HepG2 (cell line): ENCODE measurements around the gene CITED2. TPM values are rescaled to one million over a fixed set of nuclear protein-coding genes. Genes with fewer than 3 reads are reported as not detected.

Experiments
- ARID2 ChIP-seq: sonication (generic); formaldehyde crosslinking; IDR thresholded peaks from 2 replicates; pipeline ENCODE4 v1.8.1; 2022; ENCODE audit warnings: mild to moderate bottlenecking, missing genetic modification reagents, borderline replicate concordance
- BCL3 ChIP-seq: sonication (generic); formaldehyde crosslinking; IDR thresholded peaks from 2 replicates; pipeline ENCODE4 v1.5.1; 2020; ENCODE audit warnings: mild to moderate bottlenecking, missing genetic modification reagents, moderate library complexity
- BRD4 ChIP-seq: sonication (generic); formaldehyde crosslinking; IDR thresholded peaks from 2 replicates; pipeline ENCODE4 v1.4.0; 2020; ENCODE audit warnings: missing genetic modification reagents
- HIVEP1 ChIP-seq: sonication (generic); formaldehyde crosslinking; IDR thresholded peaks from 2 replicates; pipeline ENCODE4 v1.4.0; 2020; ENCODE audit warnings: mild to moderate bottlenecking, missing genetic modification reagents
- HMG20B ChIP-seq: conservative IDR thresholded peaks from 2 replicates; pipeline ENCODE4 v1.6.1; 2016; ENCODE audit warnings: missing genetic modification reagents, missing compliant biosample characterization
- HMGA1 ChIP-seq: sonication (generic); formaldehyde crosslinking; conservative IDR thresholded peaks from 2 replicates; pipeline ENCODE4 v1.4.0; 2020; ENCODE audit warnings: missing genetic modification reagents
- PAF1 ChIP-seq: IDR thresholded peaks from 2 replicates; pipeline ENCODE4 v1.6.1; 2016; ENCODE audit warnings: missing genetic modification reagents, missing compliant biosample characterization
- REL ChIP-seq: sonication (generic); formaldehyde crosslinking; conservative IDR thresholded peaks from 2 replicates; pipeline ENCODE4 v1.8.0; 2022; ENCODE audit warnings: mild to moderate bottlenecking, missing genetic modification reagents, moderate library complexity
- ZFP41 ChIP-seq: sonication (generic); formaldehyde crosslinking; IDR thresholded peaks from 2 replicates; pipeline ENCODE4 v1.4.0; 2020; ENCODE audit warnings: mild to moderate bottlenecking, missing genetic modification reagents, borderline replicate concordance
- ZNF274 ChIP-seq: sonication (generic); formaldehyde crosslinking; IDR thresholded peaks from 2 replicates; pipeline ENCODE4 v1.5.1; 2020; ENCODE audit warnings: mild to moderate bottlenecking, missing genetic modification reagents
- polyA plus RNA-seq, 8 experiments: library from polyadenylated mRNA; depleted of rRNA in 3 of 8; stranded (reverse) in 7 of 8; unstranded in 1 of 8; fragments of >200 nt; fragmentation: Illumina TruSeq in 4 of 8; extraction: Trizol in 4 of 8; gene quantifications; 2 replicates each; pipeline versions ENCODE4 v1.2.1 to v1.2.3, GENCODE V29; 2011 to 2016; ENCODE audit warnings: low read depth in 4 of 8, missing spikeins in 1 of 8, mixed read lengths in 1 of 8; ENCODE audit not compliant: insufficient read depth in 1 of 8
- total RNA-seq, 5 experiments: library from RNA; depleted of rRNA; stranded (reverse); fragments of >200 nt; fragmentation: Illumina TruSeq; extraction: Trizol; gene quantifications; 2 replicates each; pipeline ENCODE4 v1.2.3, GENCODE V29; 2016; ENCODE audit warnings: low read depth in 1 of 5
- TF ChIP-seq, protein P1 (sequence below): sonication (generic); IDR thresholded peaks from 2 replicates; pipeline ENCODE4 v1.6.1; 2016; ENCODE audit warnings: low read depth, borderline replicate concordance
- TF ChIP-seq, protein P2 (sequence below): sonication (generic); formaldehyde crosslinking; IDR thresholded peaks from 2 replicates; pipeline ENCODE4 v1.4.0; 2020; ENCODE audit warnings: missing genetic modification reagents
- TF ChIP-seq, protein P3 (sequence below): sonication (generic); formaldehyde crosslinking; IDR thresholded peaks from 2 replicates; pipeline ENCODE4 v1.9.0; 2021; ENCODE audit warnings: missing genetic modification reagents, mild to moderate bottlenecking, borderline replicate concordance
- TF ChIP-seq, protein P4 (sequence below): sonication (generic); formaldehyde crosslinking; IDR thresholded peaks from 2 replicates; pipeline ENCODE4 v1.4.0; 2020; ENCODE audit warnings: missing genetic modification reagents, borderline replicate concordance

CITED2 gene
- total and polyA plus RNA-seq, 2 of the 13 experiments (the other 11 are each of a cell fraction or from before 2014, with no cell fraction given) = 17.6 to 57.2 TPM

DNA sequence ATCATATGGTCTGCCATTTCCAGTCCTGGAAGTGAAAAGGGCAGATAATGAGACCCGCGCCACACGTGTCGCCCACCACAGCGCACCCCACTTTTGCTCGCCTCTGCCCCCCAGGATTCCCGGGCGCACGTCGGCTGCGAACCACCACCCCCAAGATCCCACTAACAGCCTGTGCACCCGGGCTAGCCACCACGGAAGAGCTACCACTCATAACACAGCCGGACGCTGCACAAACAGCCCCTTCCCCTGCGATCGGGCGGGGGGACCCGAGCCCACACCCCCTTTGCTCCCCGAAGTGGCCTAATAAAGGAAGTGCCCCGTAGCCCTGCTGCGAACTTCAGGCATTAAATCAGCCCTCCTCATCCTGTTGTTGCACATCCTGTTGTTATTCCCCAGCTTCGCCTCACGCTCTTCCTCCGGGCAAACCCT lies 506 bp downstream of the CITED2 start (continued):
- TF ChIP-seq, protein P1, sequence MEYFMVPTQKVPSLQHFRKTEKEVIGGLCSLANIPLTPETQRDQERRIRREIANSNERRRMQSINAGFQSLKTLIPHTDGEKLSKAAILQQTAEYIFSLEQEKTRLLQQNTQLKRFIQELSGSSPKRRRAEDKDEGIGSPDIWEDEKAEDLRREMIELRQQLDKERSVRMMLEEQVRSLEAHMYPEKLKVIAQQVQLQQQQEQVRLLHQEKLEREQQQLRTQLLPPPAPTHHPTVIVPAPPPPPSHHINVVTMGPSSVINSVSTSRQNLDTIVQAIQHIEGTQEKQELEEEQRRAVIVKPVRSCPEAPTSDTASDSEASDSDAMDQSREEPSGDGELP = no peak
- TF ChIP-seq BCL3 (CRISPR knock-in tag) (0 out of 2 replicates have a peak, but pooled peaks have one; percentile 11), ZFP41 (CRISPR knock-in tag) (no peak), HMG20B (CRISPR knock-in tag) (no peak), HIVEP1 (CRISPR knock-in tag) (no peak), BRD4 (CRISPR knock-in tag) (no peak), ARID2 (CRISPR knock-in tag) (no peak), HMGA1 (CRISPR knock-in tag) (no peak), PAF1 (CRISPR knock-in tag) (no peak), REL (0 out of 2 replicates have a peak, but pooled peaks have one; percentile 15), ZNF274 (peak; percentile 73; the same call in 1 of the 2 replicates)
- TF ChIP-seq, protein P2, sequence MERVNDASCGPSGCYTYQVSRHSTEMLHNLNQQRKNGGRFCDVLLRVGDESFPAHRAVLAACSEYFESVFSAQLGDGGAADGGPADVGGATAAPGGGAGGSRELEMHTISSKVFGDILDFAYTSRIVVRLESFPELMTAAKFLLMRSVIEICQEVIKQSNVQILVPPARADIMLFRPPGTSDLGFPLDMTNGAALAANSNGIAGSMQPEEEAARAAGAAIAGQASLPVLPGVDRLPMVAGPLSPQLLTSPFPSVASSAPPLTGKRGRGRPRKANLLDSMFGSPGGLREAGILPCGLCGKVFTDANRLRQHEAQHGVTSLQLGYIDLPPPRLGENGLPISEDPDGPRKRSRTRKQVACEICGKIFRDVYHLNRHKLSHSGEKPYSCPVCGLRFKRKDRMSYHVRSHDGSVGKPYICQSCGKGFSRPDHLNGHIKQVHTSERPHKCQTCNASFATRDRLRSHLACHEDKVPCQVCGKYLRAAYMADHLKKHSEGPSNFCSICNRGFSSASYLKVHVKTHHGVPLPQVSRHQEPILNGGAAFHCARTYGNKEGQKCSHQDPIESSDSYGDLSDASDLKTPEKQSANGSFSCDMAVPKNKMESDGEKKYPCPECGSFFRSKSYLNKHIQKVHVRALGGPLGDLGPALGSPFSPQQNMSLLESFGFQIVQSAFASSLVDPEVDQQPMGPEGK (CRISPR knock-in tag) = no peak
- TF ChIP-seq, protein P3, sequence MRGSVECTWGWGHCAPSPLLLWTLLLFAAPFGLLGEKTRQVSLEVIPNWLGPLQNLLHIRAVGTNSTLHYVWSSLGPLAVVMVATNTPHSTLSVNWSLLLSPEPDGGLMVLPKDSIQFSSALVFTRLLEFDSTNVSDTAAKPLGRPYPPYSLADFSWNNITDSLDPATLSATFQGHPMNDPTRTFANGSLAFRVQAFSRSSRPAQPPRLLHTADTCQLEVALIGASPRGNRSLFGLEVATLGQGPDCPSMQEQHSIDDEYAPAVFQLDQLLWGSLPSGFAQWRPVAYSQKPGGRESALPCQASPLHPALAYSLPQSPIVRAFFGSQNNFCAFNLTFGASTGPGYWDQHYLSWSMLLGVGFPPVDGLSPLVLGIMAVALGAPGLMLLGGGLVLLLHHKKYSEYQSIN = no peak
- TF ChIP-seq, protein P4, sequence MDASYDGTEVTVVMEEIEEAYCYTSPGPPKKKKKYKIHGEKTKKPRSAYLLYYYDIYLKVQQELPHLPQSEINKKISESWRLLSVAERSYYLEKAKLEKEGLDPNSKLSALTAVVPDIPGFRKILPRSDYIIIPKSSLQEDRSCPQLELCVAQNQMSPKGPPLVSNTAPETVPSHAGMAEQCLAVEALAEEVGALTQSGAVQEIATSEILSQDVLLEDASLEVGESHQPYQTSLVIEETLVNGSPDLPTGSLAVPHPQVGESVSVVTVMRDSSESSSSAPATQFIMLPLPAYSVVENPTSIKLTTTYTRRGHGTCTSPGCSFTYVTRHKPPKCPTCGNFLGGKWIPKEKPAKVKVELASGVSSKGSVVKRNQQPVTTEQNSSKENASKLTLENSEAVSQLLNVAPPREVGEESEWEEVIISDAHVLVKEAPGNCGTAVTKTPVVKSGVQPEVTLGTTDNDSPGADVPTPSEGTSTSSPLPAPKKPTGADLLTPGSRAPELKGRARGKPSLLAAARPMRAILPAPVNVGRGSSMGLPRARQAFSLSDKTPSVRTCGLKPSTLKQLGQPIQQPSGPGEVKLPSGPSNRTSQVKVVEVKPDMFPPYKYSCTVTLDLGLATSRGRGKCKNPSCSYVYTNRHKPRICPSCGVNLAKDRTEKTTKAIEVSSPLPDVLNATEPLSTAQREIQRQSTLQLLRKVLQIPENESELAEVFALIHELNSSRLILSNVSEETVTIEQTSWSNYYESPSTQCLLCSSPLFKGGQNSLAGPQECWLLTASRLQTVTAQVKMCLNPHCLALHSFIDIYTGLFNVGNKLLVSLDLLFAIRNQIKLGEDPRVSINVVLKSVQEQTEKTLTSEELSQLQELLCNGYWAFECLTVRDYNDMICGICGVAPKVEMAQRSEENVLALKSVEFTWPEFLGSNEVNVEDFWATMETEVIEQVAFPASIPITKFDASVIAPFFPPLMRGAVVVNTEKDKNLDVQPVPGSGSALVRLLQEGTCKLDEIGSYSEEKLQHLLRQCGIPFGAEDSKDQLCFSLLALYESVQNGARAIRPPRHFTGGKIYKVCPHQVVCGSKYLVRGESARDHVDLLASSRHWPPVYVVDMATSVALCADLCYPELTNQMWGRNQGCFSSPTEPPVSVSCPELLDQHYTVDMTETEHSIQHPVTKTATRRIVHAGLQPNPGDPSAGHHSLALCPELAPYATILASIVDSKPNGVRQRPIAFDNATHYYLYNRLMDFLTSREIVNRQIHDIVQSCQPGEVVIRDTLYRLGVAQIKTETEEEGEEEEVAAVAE (CRISPR knock-in tag) = no peak
